Activated naive CD8-positive, alpha-beta T cell (primary cell): ENCODE data around the gene MKS1.

Source experiments
- H3K27ac Mint-ChIP-seq: one replicate; pipeline ENCODE4 v1.8.0; 2021; ENCODE audit warnings: mixed read lengths
- H3K27me3 Mint-ChIP-seq: one replicate; pipeline ENCODE4 v1.8.0; 2021; ENCODE audit warnings: mixed read lengths
- H3K36me3 Mint-ChIP-seq: one replicate; pipeline ENCODE4 v1.8.0; 2021; ENCODE audit warnings: mixed read lengths
- H3K4me1 Mint-ChIP-seq: one replicate; pipeline ENCODE4 v1.8.0; 2021; ENCODE audit warnings: low read depth, mixed read lengths
- H3K4me3 Mint-ChIP-seq: one replicate; pipeline ENCODE4 v1.8.0; 2021; ENCODE audit warnings: mild to moderate bottlenecking, mixed read lengths
- H3K9me3 Mint-ChIP-seq: one replicate; pipeline ENCODE4 v1.8.0; 2021; ENCODE audit warnings: low read depth, mixed read lengths

The MKS1 gene

DNA sequence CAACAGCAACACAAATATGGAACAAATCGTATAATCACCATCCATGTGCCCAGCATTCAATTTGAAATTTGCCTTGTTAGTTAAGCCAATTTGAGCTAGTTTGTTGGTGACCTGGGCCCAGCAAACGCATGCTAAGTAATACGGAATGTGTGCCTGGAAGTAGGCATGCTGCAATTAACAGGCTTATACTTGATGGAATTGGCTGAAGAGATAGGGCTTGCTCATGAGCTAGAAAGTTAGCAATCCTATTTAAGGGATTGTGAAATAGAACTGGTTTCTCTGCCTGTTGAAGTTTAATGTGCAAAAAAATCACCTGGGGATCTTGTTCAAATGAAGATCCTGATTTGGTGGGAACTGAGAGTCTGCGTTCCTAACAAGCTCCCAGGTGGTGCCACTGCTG lies 10.8 kb upstream of the MKS1 start:
- Mint-ChIP-seq H3K36me3 (no peaks in the 10 kb centered on the region), H3K4me1 (no peaks in the 10 kb centered on the region), H3K4me3 (no peak overlapping the region), H3K27me3 (peaks cover 14% of the 10 kb centered on the region), H3K27ac (no peak overlapping the region), H3K9me3 (no peaks in the 10 kb centered on the region)

DNA sequence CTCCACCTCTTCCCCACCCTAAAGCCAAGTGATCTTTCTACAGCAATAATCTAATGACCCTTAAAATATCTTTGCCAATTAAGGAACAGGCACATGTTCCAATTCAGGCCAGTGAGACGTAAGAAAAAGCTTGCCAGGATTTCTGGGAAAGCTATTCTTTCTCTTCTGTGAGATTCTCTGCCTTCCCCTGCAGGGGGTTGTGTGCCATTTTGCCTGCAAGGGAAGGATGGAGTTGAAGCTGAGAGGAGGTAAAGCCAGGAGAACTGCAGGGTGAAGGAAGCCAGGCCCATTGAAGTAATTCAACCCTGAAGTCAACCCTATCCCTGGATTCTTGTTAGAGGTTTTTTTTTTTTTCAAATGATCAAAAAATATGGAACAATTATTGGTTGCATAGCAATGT lies 10.3 kb upstream of the MKS1 start:
- no peaks in the 10 kb centered on the region for H3K36me3 Mint-ChIP-seq
- peaks cover 13% of the 10 kb centered on the region for H3K27me3 Mint-ChIP-seq
- H3K4me3 Mint-ChIP-seq = no peak overlapping the region
- no peak overlapping the region for H3K27ac Mint-ChIP-seq
- peaks cover 3% of the 10 kb centered on the region for H3K4me1 Mint-ChIP-seq
- no peaks in the 10 kb centered on the region for H3K9me3 Mint-ChIP-seq

DNA sequence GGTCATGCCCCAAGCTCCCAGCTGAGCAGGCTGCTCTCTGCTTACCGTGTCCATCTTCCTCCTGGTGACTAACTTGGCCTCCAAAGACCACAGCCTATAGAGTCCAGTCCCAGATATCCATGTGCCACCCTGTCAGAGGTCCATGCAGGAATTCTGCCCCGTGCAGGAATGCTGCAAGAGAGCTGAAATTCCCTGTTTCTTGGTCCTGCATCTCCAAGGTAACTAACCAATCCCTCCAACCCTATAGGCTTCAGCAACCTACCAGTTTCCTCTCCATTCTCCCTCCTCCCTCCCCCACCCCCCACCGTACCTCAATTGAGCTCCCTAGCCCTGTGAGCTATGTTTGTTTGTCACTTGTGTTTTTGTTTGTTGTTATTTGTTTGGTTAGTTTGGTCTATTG lies 9.6 kb upstream of the MKS1 start:
- H3K27ac Mint-ChIP-seq = no peak overlapping the region
- H3K36me3 Mint-ChIP-seq = no peaks in the 10 kb centered on the region
- H3K4me1 Mint-ChIP-seq = peaks cover 7% of the 10 kb centered on the region
- H3K9me3 Mint-ChIP-seq = no peaks in the 10 kb centered on the region
- no peak overlapping the region for H3K4me3 Mint-ChIP-seq
- H3K27me3 Mint-ChIP-seq = peaks cover 13% of the 10 kb centered on the region

DNA sequence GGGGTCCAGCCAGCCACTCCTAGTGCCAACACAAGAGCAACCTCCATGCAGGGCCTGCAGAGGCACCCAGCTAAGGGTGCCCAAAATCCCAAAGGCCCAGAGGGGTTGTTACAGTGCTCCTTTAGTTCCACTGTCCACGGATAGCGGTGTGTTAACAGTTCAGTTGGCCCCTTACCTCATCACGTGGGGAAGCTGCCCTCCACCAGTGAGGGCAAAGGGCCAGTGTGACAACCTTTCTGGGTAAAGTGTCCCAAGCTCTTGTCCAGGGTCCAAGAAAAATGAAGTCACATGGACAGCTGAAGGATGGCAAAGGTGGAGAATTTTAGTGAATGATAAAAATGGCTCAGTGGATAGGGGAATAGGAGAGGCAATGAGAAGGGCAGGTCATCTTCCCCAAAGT lies 8.7 kb upstream of the MKS1 start:
- H3K27me3 Mint-ChIP-seq = peaks cover 13% of the 10 kb centered on the region
- H3K9me3 Mint-ChIP-seq = no peaks in the 10 kb centered on the region
- H3K4me1 Mint-ChIP-seq = peaks cover 7% of the 10 kb centered on the region
- H3K36me3 Mint-ChIP-seq = no peaks in the 10 kb centered on the region
- H3K4me3 Mint-ChIP-seq = no peak overlapping the region
- no peak overlapping the region for H3K27ac Mint-ChIP-seq

DNA sequence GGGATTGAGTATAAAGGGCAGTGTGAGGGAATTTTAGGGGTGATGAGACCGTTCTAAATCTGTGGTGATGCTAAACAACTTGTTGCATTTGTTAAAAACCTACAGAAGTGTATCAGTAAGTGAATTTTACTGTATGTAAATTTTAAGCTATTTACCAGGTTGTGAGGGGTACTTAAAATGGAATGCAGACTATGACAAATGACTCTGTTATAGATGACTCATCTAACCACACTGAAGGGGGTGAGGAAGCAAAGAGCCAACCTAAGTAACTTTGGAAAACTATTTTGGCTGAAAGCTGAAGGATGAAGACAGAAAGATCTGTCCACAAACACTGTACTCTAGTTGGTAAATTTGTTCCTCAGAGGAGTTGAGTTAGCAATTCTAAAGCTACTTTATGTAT lies 5.3 kb upstream of the MKS1 start:
- peaks cover 9% of the 10 kb centered on the region for H3K27me3 Mint-ChIP-seq
- H3K9me3 Mint-ChIP-seq = no peaks in the 10 kb centered on the region
- H3K4me1 Mint-ChIP-seq = peaks cover 17% of the 10 kb centered on the region
- peaks cover 2% of the 10 kb centered on the region for H3K36me3 Mint-ChIP-seq
- H3K4me3 Mint-ChIP-seq = no peak overlapping the region
- H3K27ac Mint-ChIP-seq = no peak overlapping the region

DNA sequence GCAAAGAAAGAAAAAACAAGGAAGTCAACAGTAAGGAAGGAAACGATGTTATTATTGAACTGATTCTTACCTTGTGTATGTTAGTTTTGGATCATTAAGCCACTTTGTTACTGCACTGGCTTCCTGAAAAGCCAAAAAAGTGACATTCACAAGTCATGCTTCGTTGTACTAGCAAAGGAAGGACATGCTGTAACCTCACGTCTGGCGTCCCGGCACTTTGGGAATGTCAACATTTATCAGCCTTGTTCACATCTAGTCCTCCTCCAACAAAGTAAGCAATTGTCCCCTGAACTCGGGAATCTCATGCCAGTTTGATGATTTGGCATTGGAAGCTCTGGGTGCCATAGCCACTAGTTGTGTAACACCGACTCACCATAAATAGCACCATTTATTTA lies 731 bp upstream of the MKS1 start:
- Mint-ChIP-seq H3K36me3 (peaks cover 6% of the 10 kb centered on the region), H3K4me3 (peak overlapping the region; percentile 98), H3K27ac (peak overlapping the region; percentile 98), H3K4me1 (peaks cover 37% of the 10 kb centered on the region), H3K27me3 (no peaks in the 10 kb centered on the region), H3K9me3 (no peaks in the 10 kb centered on the region)

DNA sequence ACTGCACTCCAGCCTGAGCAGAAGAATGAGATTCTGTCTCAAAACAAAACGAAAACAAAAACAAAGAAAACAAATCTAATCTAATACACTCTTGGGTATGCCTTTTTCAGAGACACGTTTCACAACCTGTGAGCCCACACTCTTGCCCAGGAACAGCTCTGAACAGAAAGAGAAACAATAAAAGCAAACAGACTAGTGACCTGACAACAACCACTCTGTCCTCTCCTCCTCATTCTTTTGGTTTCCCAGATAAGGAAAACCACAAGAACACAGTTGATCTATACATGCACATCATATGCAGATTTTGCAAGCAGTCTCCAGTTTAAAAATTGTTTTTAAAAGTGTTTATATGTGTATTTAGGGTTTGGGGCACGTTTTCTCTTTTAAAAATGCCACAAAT lies 1.3 kb downstream of the MKS1 start:
- peak overlapping the region; percentile 22 for H3K27ac Mint-ChIP-seq
- H3K27me3 Mint-ChIP-seq = no peaks in the 10 kb centered on the region
- peaks cover 6% of the 10 kb centered on the region for H3K36me3 Mint-ChIP-seq
- peak overlapping the region; percentile 72 for H3K4me3 Mint-ChIP-seq
- H3K9me3 Mint-ChIP-seq = no peaks in the 10 kb centered on the region
- peaks cover 30% of the 10 kb centered on the region for H3K4me1 Mint-ChIP-seq

DNA sequence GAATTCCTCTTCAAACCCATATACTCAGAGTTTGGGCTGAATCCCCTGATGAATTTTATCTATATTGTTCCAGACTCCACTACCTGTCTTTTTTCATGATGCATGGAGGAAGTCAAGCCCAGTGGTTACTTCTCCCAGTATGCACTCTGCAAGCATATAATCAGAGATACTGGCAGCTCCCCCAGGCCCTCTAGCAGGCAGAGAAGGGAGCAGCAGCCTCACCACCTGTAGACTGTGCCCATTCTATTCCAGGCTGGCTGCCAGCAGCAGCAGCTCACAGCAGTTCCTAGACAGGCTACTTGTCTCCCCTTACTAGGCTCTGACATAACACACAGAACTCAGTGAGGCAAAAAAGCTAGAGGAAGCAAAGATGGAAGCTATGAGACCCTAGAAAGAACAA lies 3.4 kb downstream of the MKS1 start:
- peaks cover 10% of the 10 kb centered on the region for H3K36me3 Mint-ChIP-seq
- H3K27me3 Mint-ChIP-seq = no peaks in the 10 kb centered on the region
- H3K27ac Mint-ChIP-seq = no peak overlapping the region
- peaks cover 28% of the 10 kb centered on the region for H3K4me1 Mint-ChIP-seq
- H3K4me3 Mint-ChIP-seq = no peak overlapping the region
- H3K9me3 Mint-ChIP-seq = no peaks in the 10 kb centered on the region

DNA sequence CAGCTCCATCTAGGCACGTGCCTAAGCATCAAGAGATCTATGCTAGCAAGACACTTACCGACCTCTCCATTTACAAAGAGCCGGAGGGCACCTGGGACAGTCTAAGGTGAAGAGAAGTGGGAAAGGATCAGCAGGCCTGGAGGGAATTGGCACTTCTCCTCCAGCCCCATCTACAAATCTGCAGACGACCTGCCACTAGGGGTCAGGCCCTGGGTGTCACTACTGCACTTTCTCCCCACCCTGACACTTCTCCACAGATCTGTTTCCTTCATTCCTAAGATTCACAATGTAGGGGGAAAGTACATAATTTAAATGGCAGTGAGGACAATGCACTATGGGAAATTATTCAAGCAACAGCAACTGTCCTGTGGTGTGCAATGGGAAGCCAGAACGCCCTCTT lies 8.1 kb downstream of the MKS1 start:
- peaks cover 6% of the 10 kb centered on the region for H3K36me3 Mint-ChIP-seq

DNA sequence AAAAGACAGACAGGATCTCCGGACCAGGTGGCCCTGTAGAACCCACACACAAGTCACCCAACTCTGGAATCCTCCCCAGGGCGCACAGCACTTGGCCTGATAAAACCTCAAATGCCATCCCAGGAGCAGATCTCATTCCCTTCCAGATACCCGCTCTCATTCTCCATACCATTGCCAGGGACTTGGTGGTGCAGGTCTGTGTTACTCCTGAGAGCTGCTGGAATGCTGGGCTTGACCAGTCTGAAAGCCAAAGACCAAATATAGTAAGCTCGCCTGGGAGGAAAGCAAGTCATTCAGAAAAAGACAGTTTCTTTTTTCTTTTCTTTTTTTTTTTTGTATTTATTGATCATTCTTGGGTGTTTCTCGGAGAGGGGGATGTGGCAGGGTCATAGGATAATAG lies 10.7 kb downstream of the MKS1 start:
- Mint-ChIP-seq H3K9me3 (no peaks in the 10 kb centered on the region), H3K4me1 (no peaks in the 10 kb centered on the region), H3K27ac (no peak overlapping the region), H3K4me3 (no peak overlapping the region), H3K27me3 (no peaks in the 10 kb centered on the region), H3K36me3 (peaks cover 9% of the 10 kb centered on the region)

More for the DNA sequence above, 8.1 kb downstream of the MKS1 start:
- Mint-ChIP-seq H3K27ac (no peak overlapping the region), H3K4me1 (no peaks in the 10 kb centered on the region), H3K9me3 (no peaks in the 10 kb centered on the region), H3K4me3 (no peak overlapping the region), H3K27me3 (no peaks in the 10 kb centered on the region)

DNA sequence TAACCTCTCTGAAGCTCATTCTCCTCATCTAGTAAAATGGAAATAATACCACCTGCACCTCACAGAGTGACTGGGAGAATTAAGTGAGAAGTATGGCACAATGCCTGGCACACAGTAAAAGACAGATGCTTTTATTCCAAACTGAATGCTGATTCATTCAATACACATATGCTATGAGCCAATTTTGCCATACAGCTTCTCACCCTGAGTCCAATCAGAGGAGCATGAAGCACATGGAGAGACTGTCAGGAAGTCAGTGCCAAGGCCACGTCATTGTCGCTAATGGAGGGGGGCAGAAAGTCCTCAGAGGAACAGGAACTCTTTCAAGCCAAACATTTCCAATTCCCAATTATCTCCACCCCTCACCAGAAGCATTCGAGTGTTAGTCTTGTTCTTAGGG lies 11.6 kb downstream of the MKS1 start:
- Mint-ChIP-seq H3K27me3 (no peaks in the 10 kb centered on the region), H3K36me3 (peaks cover 9% of the 10 kb centered on the region), H3K27ac (peak overlapping the region; percentile 10), H3K4me1 (no peaks in the 10 kb centered on the region), H3K4me3 (no peak overlapping the region), H3K9me3 (no peaks in the 10 kb centered on the region)

DNA sequence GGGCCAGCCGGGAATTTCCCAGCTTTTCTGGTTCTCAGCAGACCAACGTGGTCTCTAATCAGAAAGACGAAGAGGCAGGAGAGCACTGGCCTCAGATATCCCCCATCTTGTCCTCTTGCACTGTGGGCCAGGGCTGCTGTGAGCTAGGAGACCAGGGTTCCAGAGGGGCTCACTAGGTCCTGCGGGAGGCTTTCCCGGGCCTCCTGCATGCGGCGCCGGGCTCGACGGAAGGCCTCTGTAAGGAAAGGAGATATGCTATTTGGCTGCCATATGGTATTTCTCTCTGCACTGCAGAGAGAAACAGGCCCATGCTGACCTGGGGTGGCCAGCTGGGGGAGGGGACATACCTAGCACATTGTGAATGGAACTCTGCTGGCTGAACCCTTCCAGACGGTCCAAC lies 13.1 kb downstream of the MKS1 start:
- Mint-ChIP-seq H3K36me3 (peaks cover 5% of the 10 kb centered on the region), H3K9me3 (no peaks in the 10 kb centered on the region), H3K4me1 (no peaks in the 10 kb centered on the region), H3K27ac (no peak overlapping the region), H3K4me3 (no peak overlapping the region), H3K27me3 (no peaks in the 10 kb centered on the region)

DNA sequence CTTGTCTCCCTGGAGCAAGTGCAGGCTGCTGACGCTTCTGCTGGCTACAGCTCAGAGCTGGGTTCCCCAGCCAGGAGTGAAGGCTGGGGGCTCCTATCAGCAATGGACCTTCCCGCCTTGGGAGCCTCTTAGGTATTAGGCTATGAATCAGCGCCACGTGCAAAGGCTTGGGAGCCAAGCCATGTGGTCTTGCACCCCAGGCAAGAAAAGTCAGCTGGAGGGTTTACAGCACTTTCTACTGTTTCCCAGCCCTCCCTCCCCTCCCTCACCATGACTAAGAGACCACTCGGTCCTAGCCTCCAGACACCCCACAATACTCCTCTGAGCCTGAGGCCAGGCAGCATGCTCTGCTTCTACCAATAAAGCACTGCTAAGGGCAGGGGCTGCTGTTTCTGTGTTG lies 14.3 kb downstream of the MKS1 start:
- Mint-ChIP-seq H3K27ac (no peak overlapping the region), H3K9me3 (no peaks in the 10 kb centered on the region), H3K27me3 (peaks cover 2% of the 10 kb centered on the region), H3K4me3 (no peak overlapping the region), H3K36me3 (peaks cover 5% of the 10 kb centered on the region), H3K4me1 (peaks cover 2% of the 10 kb centered on the region)

DNA sequence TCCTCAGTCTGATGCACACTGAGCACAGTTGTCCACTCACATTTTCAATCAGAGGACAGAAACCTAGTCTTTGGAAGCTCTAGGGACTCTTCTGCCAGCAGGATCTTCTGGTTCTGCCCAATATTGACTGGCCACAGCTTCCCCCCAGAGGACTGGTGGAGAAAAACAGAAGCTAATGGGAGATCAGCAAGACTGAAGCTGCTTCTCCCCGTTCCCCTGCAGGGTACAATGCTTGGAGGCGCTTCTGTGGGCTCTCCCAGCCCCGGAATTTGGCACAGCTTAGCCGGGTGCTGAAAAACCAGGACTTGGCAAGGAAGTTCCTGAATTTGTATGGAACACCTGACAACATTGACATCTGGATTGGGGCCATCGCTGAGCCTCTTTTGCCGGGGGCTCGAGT lies 16.2 kb downstream of the MKS1 start:
- peaks cover 9% of the 10 kb centered on the region for H3K27me3 Mint-ChIP-seq
- peaks cover 2% of the 10 kb centered on the region for H3K4me1 Mint-ChIP-seq
- H3K4me3 Mint-ChIP-seq = no peak overlapping the region

DNA sequence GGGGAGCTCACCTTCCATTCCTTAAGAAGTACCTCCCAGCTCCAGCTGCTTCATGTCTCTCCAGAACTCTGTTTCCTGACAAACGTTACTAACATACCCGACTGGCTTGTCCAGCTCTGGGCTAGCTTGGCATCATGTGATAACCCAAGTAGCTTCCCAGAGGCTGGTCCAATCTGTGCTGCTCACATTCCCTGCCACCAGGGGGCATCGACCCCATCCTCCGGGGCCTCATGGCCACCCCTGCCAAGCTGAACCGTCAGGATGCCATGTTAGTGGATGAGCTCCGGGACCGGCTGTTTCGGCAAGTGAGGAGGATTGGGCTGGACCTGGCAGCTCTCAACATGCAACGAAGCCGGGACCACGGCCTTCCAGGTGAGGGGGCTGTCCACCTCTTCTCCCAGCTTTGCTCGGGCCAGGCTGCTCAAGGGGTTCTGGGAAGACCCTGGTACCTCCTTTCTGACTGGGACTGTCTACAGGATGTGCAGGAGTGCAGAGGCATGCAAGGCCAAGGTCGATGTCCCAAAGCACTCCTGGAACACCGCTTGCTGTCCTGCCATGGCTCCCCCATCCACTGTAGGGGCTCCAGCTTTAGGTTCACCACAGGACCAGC lies 18.9 kb downstream of the MKS1 start:
- Mint-ChIP-seq H3K36me3 (peaks cover 3% of the 10 kb centered on the region), H3K27ac (no peak overlapping the region), H3K4me1 (peaks cover 2% of the 10 kb centered on the region), H3K4me3 (no peak overlapping the region), H3K27me3 (peaks cover 12% of the 10 kb centered on the region), H3K9me3 (no peaks in the 10 kb centered on the region)

More for the DNA sequence above, 16.2 kb downstream of the MKS1 start:
- H3K36me3 Mint-ChIP-seq = peaks cover 5% of the 10 kb centered on the region
- no peaks in the 10 kb centered on the region for H3K9me3 Mint-ChIP-seq
- no peak overlapping the region for H3K27ac Mint-ChIP-seq

DNA sequence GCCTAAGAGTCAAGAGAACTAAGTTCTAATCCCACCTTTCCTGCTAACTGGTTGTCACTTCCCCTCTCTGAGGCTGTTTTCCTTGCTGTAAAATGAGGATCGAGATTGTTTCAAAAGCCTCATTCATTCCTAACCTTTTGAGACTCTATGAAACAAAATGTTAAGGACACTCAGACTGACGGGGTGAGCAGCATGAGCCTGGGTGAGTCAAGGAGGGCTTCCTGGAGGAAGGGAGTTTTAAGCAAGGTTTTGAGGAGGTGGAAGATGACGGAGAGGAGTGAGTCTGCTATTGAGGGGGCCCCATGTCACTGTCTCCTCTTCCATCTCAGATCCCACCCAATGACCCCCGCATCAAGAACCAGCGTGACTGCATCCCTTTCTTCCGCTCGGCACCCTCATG lies 22.4 kb downstream of the MKS1 start:
- peaks cover 2% of the 10 kb centered on the region for H3K4me1 Mint-ChIP-seq
- H3K36me3 Mint-ChIP-seq = no peaks in the 10 kb centered on the region
- no peaks in the 10 kb centered on the region for H3K9me3 Mint-ChIP-seq
- H3K27me3 Mint-ChIP-seq = peaks cover 12% of the 10 kb centered on the region
- H3K27ac Mint-ChIP-seq = no peak overlapping the region
- H3K4me3 Mint-ChIP-seq = no peak overlapping the region
